ENCODE results near the gene CACNA1H.
"Not testable (repeated sequence)": the region's sequence is repeated elsewhere in the genome, so short reads cannot be mapped to it uniquely, and the experiment has no call there.

DNA sequence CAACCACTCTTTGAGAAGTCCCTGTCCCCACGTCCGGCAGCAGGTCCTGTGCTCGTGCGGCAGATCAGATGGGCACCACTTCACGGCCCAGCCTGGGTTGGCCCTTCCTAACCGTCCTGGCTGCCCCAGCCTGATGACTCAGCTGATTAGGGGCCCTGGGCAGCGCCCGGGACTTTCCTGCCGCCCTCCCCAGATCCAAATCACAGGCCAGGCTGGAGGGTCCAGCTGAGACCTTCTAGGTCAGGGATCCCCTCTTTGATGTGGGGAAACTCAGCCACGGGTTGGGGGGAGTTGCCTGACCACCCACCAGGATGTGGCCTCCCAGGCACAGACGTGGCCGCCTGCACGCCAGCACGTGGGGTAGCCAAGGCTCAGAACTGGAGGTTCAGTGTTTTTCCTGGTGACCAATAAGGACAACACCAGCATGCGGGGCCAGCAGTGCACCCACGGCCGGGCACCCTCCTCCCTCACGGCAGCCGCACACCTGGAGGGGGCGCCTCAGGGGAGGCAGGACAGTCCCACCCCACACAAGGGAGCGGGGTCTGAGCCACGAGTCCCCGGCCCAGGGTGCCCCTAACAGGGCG lies 72.9 kb downstream of the CACNA1H start:
- TF ChIP-seq, protein P1, sequence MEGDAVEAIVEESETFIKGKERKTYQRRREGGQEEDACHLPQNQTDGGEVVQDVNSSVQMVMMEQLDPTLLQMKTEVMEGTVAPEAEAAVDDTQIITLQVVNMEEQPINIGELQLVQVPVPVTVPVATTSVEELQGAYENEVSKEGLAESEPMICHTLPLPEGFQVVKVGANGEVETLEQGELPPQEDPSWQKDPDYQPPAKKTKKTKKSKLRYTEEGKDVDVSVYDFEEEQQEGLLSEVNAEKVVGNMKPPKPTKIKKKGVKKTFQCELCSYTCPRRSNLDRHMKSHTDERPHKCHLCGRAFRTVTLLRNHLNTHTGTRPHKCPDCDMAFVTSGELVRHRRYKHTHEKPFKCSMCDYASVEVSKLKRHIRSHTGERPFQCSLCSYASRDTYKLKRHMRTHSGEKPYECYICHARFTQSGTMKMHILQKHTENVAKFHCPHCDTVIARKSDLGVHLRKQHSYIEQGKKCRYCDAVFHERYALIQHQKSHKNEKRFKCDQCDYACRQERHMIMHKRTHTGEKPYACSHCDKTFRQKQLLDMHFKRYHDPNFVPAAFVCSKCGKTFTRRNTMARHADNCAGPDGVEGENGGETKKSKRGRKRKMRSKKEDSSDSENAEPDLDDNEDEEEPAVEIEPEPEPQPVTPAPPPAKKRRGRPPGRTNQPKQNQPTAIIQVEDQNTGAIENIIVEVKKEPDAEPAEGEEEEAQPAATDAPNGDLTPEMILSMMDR (IDR thresholded peaks at IDR 0.05), result not testable (repeated sequence)
- TF ChIP-seq POLR2AphosphoS5 (IDR thresholded peaks at IDR 0.05; ENCODE audit: low read depth, low read length), result not testable (repeated sequence)
- TF ChIP-seq, protein P2, sequence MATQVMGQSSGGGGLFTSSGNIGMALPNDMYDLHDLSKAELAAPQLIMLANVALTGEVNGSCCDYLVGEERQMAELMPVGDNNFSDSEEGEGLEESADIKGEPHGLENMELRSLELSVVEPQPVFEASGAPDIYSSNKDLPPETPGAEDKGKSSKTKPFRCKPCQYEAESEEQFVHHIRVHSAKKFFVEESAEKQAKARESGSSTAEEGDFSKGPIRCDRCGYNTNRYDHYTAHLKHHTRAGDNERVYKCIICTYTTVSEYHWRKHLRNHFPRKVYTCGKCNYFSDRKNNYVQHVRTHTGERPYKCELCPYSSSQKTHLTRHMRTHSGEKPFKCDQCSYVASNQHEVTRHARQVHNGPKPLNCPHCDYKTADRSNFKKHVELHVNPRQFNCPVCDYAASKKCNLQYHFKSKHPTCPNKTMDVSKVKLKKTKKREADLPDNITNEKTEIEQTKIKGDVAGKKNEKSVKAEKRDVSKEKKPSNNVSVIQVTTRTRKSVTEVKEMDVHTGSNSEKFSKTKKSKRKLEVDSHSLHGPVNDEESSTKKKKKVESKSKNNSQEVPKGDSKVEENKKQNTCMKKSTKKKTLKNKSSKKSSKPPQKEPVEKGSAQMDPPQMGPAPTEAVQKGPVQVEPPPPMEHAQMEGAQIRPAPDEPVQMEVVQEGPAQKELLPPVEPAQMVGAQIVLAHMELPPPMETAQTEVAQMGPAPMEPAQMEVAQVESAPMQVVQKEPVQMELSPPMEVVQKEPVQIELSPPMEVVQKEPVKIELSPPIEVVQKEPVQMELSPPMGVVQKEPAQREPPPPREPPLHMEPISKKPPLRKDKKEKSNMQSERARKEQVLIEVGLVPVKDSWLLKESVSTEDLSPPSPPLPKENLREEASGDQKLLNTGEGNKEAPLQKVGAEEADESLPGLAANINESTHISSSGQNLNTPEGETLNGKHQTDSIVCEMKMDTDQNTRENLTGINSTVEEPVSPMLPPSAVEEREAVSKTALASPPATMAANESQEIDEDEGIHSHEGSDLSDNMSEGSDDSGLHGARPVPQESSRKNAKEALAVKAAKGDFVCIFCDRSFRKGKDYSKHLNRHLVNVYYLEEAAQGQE (IDR thresholded peaks at IDR 0.05; ENCODE audit: insufficient read depth in 1 of 2, low read depth in 2 of 2, low read length in 1 of 2), result not testable (repeated sequence)
- TF ChIP-seq TCF7L2 (IDR thresholded peaks at IDR 0.05; ENCODE audit: low read depth, low read length), result peak; percentile 48; the same call in 1 of the 2 replicates
